Endothelial cell of umbilical vein (primary cell): ENCODE results near the gene DEGS1.

Source experiments
- CTCF ChIP-seq, 2 donors: IDR thresholded peaks; 1 replicate in 1 of 2; 2 replicates in 1 of 2; pipeline ENCODE4 v1.5.1; 2011; ENCODE audit warnings: low read length in 2 of 2, mild to moderate bottlenecking in 2 of 2, moderate library complexity in 2 of 2, control low read depth in 1 of 2, inconsistent platforms in 1 of 2, low read depth in 1 of 2; ENCODE audit not compliant: insufficient read depth in 1 of 2; ENCODE audit errors: extremely low read depth in 1 of 2
- FOS ChIP-seq: IDR thresholded peaks from 2 replicates; pipeline ENCODE4 v1.6.1; 2011; ENCODE audit warnings: mild to moderate bottlenecking, low read length, moderate library complexity, borderline replicate concordance; ENCODE audit not compliant: insufficient read depth
- MAX ChIP-seq: IDR thresholded peaks from 2 replicates; pipeline ENCODE4 v1.6.1; 2011; ENCODE audit not compliant: insufficient read depth, insufficient read length
- POLR2A ChIP-seq: IDR thresholded peaks from 2 replicates; pipeline ENCODE4 v1.6.1; 2012; ENCODE audit warnings: low read depth, mild to moderate bottlenecking, control low read depth, low read length
- POLR2AphosphoS5 ChIP-seq: IDR thresholded peaks from 2 replicates; pipeline ENCODE4 v1.6.1; 2012; ENCODE audit warnings: low read depth, mild to moderate bottlenecking, control low read depth, low read length, moderate library complexity; ENCODE audit not compliant: insufficient read depth

GRCh38 chr1:224162768-224163167 is 20.3 kb upstream of the DEGS1 start:
- TF ChIP-seq CTCF (IDR thresholded peaks at IDR 0.05; ENCODE audit: extremely low read depth in 1 of 2, insufficient read depth in 1 of 2, low read depth in 1 of 2, low read length in 2 of 2) (no peak), POLR2A (no peak), POLR2AphosphoS5 (no peak), MAX (no peak), FOS (no peak)
